Measurements from ENCODE around the gene PPP5C. TPM values are rescaled to one million over a fixed set of nuclear protein-coding genes. Genes with fewer than 3 reads are reported as not detected.
"Not testable (repeated sequence)": the region's sequence is repeated elsewhere in the genome, so short reads cannot be mapped to it uniquely, and the experiment has no call there.

Gene PPP5C
- total RNA-seq, 4 donors from 2014 or later = 33.8 to 51.3 (median 43.2) TPM

DNA sequence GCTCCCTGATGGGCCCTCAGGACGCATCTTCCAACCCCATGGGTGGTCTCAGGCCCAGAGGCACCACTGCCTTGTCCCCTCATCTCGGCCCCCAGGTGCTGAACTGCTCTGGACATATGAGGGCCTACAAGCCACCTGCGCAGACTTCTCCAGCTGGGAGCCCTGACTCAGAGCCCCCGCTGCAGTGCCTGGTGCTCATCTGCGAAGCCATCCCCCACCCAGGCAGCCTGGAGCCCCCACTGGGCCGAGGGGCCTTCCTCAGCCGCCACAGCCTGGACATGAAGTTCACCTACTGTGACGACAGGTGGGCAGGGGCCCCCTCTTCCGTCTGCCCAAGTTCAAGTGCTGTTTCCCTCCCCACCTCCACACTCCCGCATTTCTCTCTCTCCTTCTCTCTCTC, 37.8 kb upstream of the PPP5C start:
- peaks cover 0 to 2% (median 0%) of the 10 kb centered on the region in 3 donors for H3K9me3 ChIP-seq
- 74 to 96% methylated on average over 3 to 7 of the region's 10 CpGs for WGBS, 2 donors
- no peak overlapping the region for H3K4me3 ChIP-seq
- H3K27me3 ChIP-seq = no peaks in the 10 kb centered on the region
- peaks cover 5 to 84% (median 6%) of the 10 kb centered on the region in 3 donors for H3K36me3 ChIP-seq
- peaks cover 0 to 14% (median 0%) of the 10 kb centered on the region in 3 donors for H3K4me1 ChIP-seq
- intact Hi-C loops (cut with DNase I) = no loop called here
- no peak for TF ChIP-seq POLR2A (IDR thresholded peaks at IDR 0.05)
- no peak for TF ChIP-seq CTCF (IDR thresholded peaks at IDR 0.05)
- no peak overlapping the region for H3K27ac ChIP-seq
- no peak for DNase-seq

GRCh38 chr19:46311444-46311843, 35.4 kb upstream of the PPP5C start:
- Histone ChIP-seq H3K4me3 (no peak overlapping the region), H3K27me3 (no peaks in the 10 kb centered on the region), H3K9me3 (no peaks in the 10 kb centered on the region), H3K27ac (no peak overlapping the region), H3K36me3 (peaks cover 5 to 60% (median 6%) of the 10 kb centered on the region in 3 donors), H3K4me1 (peaks cover 0 to 6% (median 0%) of the 10 kb centered on the region in 3 donors)
- intact Hi-C loops (cut with DNase I) = no loop called here
- WGBS, 2 donors = 94 to 95% methylated on average over 5 of the region's 5 CpGs
- no peak for TF ChIP-seq POLR2A (IDR thresholded peaks at IDR 0.05)
- no peak for TF ChIP-seq CTCF (IDR thresholded peaks at IDR 0.05)
- no peak for DNase-seq

DNA sequence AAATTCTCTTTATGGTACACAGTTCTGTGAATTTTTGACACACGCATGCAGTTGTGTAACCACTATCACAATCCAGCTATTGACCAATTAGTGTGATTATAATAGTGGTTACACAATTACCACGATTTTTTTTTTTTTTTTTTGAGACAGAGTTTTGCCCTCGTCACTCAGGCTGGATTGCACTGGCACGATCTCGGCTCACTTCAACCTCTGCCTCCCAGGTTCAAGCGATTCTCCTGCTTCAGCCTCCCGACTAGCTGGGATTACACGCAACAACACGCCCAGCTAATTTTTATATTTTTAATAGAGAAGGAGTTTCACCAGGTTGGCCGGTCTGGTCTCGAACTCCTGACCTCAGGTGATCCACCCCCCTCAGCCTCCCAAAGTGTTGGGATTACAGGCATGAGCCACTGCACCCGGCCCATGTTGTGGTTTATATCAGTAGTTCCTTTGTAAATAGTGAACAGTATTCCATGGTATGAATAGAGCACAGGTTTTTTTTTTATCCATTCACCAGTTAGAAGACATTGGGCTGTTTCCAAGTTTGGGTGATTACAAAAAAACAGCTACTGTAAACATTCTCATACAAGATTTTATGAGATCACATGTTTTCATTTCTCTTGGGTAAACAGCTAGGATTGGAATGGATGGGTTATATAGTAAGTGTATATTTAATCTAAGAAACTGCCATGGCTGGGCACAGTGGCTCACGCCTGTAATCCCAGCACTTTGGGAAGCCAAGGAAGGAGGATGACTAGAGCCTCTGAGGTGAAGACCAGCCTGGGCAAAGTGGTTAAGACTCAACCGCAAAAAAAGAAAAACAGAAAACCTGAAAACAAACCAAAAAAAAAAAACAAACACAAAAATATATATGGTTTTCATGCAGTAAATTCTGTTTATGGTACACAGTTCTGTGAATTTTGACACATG, 33.1 kb upstream of the PPP5C start:
- 59 to 62% methylated on average over 11 to 14 of the region's 14 CpGs for WGBS, 2 donors

DNA sequence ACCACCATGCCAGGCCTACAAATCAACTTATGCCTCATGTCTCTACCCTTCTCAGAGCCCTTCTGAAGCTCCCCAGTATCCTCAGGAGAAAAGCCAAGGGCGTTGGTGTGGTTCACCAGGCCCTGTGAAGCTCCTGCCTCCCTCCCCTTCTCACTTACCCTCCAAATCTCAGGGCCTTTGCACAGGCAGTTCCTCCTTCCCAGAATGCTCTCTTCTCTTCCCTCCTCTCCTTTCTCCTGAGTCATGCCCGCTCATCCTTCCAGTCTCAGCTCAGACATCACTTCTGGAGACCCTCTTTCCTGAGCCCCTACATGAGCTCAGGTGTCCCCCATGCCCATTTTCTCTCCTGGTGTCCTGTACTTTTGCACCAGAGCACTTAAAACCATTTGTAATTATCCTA, 29.5 kb upstream of the PPP5C start:
- Histone ChIP-seq H3K9me3 (no peaks in the 10 kb centered on the region), H3K4me3 (no peak overlapping the region), H3K36me3 (peaks cover 0 to 47% (median 0%) of the 10 kb centered on the region in 3 donors), H3K27me3 (no peaks in the 10 kb centered on the region), H3K4me1 (peaks cover 0 to 6% (median 0%) of the 10 kb centered on the region in 3 donors), H3K27ac (peak overlapping the region in 1 of 4 donors; percentile 38)
- intact Hi-C loops (cut with DNase I) = no loop called here
- WGBS, 2 donors = 66 to 73% methylated on average over 2 of the region's 2 CpGs
- no peak for DNase-seq
- TF ChIP-seq CTCF (IDR thresholded peaks at IDR 0.05) = no peak
- TF ChIP-seq POLR2A (IDR thresholded peaks at IDR 0.05) = no peak

More for the DNA sequence above, 33.1 kb upstream of the PPP5C start:
- intact Hi-C loops (cut with DNase I); H3K27me3 ChIP-seq; H3K4me1 ChIP-seq; H3K9me3 ChIP-seq; H3K4me3 ChIP-seq; DNase-seq: not testable (repeated sequence)
- Histone ChIP-seq H3K36me3 (peaks cover 0 to 54% (median under 1%) of the 10 kb centered on the region in 3 donors), H3K27ac (peak overlapping the region in 1 of 4 donors; percentile 46)

GRCh38 chr19:46319613-46320012, 27.3 kb upstream of the PPP5C start:
- 72 to 73% methylated on average over 6 of the region's 6 CpGs for WGBS, 2 donors
- TF ChIP-seq POLR2A (IDR thresholded peaks at IDR 0.05) (no peak), CTCF (IDR thresholded peaks at IDR 0.05) (no peak)
- H3K9me3 ChIP-seq = no peaks in the 10 kb centered on the region
- peaks cover 0 to 69% (median 0%) of the 10 kb centered on the region in 3 donors for H3K36me3 ChIP-seq
- no peak overlapping the region for H3K4me3 ChIP-seq
- peak overlapping the region in 1 of 4 donors; percentile 7 for H3K27ac ChIP-seq
- no peaks in the 10 kb centered on the region for H3K27me3 ChIP-seq
- intact Hi-C loops (cut with DNase I) = no loop called here
- no peaks in the 10 kb centered on the region for H3K4me1 ChIP-seq
- no peak for DNase-seq
